HFFc6 (cell line): ENCODE data around the gene MOGAT2. TPM values are rescaled to one million over a fixed set of nuclear protein-coding genes. Genes with fewer than 3 reads are reported as not detected.
"Not testable (repeated sequence)": the region's sequence is repeated elsewhere in the genome, so short reads cannot be mapped to it uniquely, and the experiment has no call there.

ENCODE experiments used
- DNase-seq: peaks from one replicate; pipeline ENCODE4 v3.0.0-alpha.2; 2018
- H3K27ac Mint-ChIP-seq: 2 replicates; pipeline ENCODE4 v1.8.0; 2020; ENCODE audit warnings: mild to moderate bottlenecking, mixed read lengths
- H3K27me3 Mint-ChIP-seq: 2 replicates; pipeline ENCODE4 v1.8.0; 2021; ENCODE audit warnings: mild to moderate bottlenecking, moderate library complexity, mixed read lengths; ENCODE audit not compliant: insufficient read depth
- H3K36me3 Mint-ChIP-seq: 2 replicates; pipeline ENCODE4 v1.8.0; 2021; ENCODE audit warnings: low read depth, mixed read lengths
- H3K4me1 Mint-ChIP-seq: 2 replicates; pipeline ENCODE4 v1.8.0; 2020; ENCODE audit warnings: low read depth, mixed read lengths
- H3K4me3 Mint-ChIP-seq: 2 replicates; pipeline ENCODE4 v1.8.0; 2020; ENCODE audit warnings: mild to moderate bottlenecking, moderate library complexity, mixed read lengths
- H3K9me3 Mint-ChIP-seq: 2 replicates; pipeline ENCODE4 v1.8.0; 2020; ENCODE audit warnings: mild to moderate bottlenecking, mixed read lengths
- CTCF ChIP-seq: fragments of 200-600 bp; sonication (generic); IDR thresholded peaks from 2 replicates; pipeline ENCODE4 v1.5.0; 2021; ENCODE audit warnings: antibody characterized with exemption, mild to moderate bottlenecking
- total RNA-seq, 6 experiments: library from RNA; stranded (reverse); fragmentation: NEBNext Ultra II Directional; extraction: Animal tissue kit (Norgen Biotek cat#: 25700); gene quantifications; 2 replicates in 1 of 6; 3 replicates in 5 of 6; pipeline ENCODE4 v1.2.3, GENCODE V29; 2021

MOGAT2 gene
- total RNA-seq, 6 experiments from 2014 or later = not detected

- Mint-ChIP-seq H3K9me3 (no peaks in the 10 kb centered on the region), H3K27me3 (peaks cover 53% of the 10 kb centered on the region), H3K4me3 (no peak overlapping the region), H3K36me3 (no peaks in the 10 kb centered on the region), H3K27ac (no peak overlapping the region), H3K4me1 (no peaks in the 10 kb centered on the region)
- TF ChIP-seq CTCF = no peak
- DNase-seq = no peak
Observed at GRCh38 chr11:75740681-75741080, 23.0 kb downstream of the MOGAT2 start.

GRCh38 chr11:75743159-75743558 is 25.5 kb downstream of the MOGAT2 start:
- H3K27me3 Mint-ChIP-seq = peaks cover 61% of the 10 kb centered on the region
- not testable (repeated sequence) for H3K4me3 Mint-ChIP-seq, H3K4me1 Mint-ChIP-seq, DNase-seq, H3K36me3 Mint-ChIP-seq, H3K9me3 Mint-ChIP-seq, H3K27ac Mint-ChIP-seq

DNA sequence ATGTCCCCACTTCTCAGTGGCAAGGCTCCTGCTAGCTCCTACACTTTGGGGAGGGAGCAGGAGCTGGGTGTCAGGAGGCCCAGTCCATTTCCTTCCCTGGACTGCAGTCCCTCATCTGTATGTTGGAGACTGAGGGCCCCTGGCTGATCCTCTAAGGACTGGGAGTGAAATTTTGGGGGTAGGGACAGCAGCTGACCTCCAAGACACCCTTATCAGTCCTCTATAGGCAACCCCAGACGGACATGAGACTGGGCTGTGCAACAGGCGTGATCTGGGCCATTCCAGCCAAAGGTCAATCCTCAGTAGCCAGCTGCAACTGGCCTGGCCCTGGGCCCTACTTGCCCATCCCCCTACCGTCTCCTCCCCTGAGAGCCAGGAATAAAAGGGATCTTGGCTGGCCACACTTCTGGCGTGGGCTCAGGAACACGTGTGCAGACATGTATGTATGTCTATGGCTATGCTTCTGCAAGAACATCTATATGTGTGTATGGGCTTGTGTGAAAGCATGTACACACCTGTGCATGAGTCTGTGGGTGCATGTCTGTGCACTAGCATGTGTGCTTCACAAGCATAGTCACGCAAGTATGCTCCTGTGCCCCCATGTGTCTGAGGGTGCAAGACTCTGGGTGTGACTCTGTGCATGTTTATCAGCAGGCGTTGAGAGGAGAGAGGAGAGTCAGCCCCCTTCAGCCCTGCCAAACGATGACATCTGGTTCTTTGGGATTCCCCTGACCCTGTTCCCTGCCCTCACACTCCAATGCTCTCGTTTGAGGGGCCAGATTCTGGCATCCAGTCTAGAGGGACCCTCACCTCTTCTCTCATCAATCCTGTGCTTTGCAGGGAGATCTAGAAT is 26.3 kb downstream of the MOGAT2 start:
- Mint-ChIP-seq H3K4me1 (no peaks in the 10 kb centered on the region), H3K9me3 (no peaks in the 10 kb centered on the region), H3K27me3 (peaks cover 64% of the 10 kb centered on the region), H3K27ac (no peak overlapping the region), H3K36me3 (no peaks in the 10 kb centered on the region), H3K4me3 (no peak overlapping the region)
- TF ChIP-seq CTCF = no peak
- no peak for DNase-seq

GRCh38 chr11:75745807-75746206 is 28.2 kb downstream of the MOGAT2 start:
- no peak for TF ChIP-seq CTCF
- Mint-ChIP-seq H3K27ac (no peak overlapping the region), H3K4me1 (no peaks in the 10 kb centered on the region), H3K9me3 (no peaks in the 10 kb centered on the region), H3K4me3 (no peak overlapping the region), H3K27me3 (peaks cover 61% of the 10 kb centered on the region), H3K36me3 (no peaks in the 10 kb centered on the region)
- no peak for DNase-seq

GRCh38 chr11:75748729-75749273 is 31.2 kb downstream of the MOGAT2 start:
- not testable (repeated sequence) for H3K9me3 Mint-ChIP-seq

DNA sequence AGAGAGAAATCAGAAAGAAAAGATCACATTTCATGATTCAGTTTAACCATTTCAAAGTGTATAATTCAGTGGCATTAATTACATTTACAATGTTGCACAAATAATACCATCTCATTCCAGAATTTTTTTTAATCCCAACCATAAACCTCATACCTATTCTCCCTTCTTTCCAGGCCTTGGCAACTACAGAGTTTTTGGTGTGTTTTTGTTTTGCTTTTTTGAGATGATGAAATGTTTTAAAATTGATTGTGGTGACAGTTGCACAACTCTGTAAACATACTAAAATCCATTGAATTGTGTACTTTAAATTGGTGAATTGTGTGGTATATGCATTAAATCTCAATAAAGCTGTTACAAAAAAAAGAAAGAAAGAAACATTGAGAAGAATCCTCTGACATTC is 37.3 kb downstream of the MOGAT2 start:
- not testable (repeated sequence) for H3K27ac Mint-ChIP-seq, H3K9me3 Mint-ChIP-seq, H3K4me1 Mint-ChIP-seq, DNase-seq, H3K4me3 Mint-ChIP-seq, H3K36me3 Mint-ChIP-seq
- peaks cover 24% of the 10 kb centered on the region for H3K27me3 Mint-ChIP-seq

More at GRCh38 chr11:75748729-75749273, 31.2 kb downstream of the MOGAT2 start:
- not testable (repeated sequence) for H3K27ac Mint-ChIP-seq, DNase-seq, H3K4me3 Mint-ChIP-seq, H3K36me3 Mint-ChIP-seq, H3K4me1 Mint-ChIP-seq
- peaks cover 45% of the 10 kb centered on the region for H3K27me3 Mint-ChIP-seq

GRCh38 chr11:75757651-75758050 is 40.0 kb downstream of the MOGAT2 start:
- no peak for DNase-seq
- TF ChIP-seq CTCF = no peak

More at GRCh38 chr11:75757651-75758050, 40.0 kb downstream of the MOGAT2 start:
- no peak overlapping the region for H3K27ac Mint-ChIP-seq
- H3K27me3 Mint-ChIP-seq = peaks cover 23% of the 10 kb centered on the region
- H3K4me1 Mint-ChIP-seq = peaks cover 12% of the 10 kb centered on the region
- no peaks in the 10 kb centered on the region for H3K36me3 Mint-ChIP-seq
- no peaks in the 10 kb centered on the region for H3K9me3 Mint-ChIP-seq
- H3K4me3 Mint-ChIP-seq = no peak overlapping the region
